Suprapubic skin (tissue), 4 donors: Measurements from ENCODE around the gene OTUD5. TPM values are rescaled to one million over a fixed set of nuclear protein-coding genes. Genes with fewer than 3 reads are reported as not detected.

Experiments used
- DNase-seq, 2 donors: peaks; one replicate each; pipeline ENCODE4 v3.0.0-alpha.2; 2019; ENCODE audit warnings: low spot score in 2 of 2
- H3K27ac ChIP-seq: fragments of 200-600 bp; sonication (generic); one replicate; pipeline ENCODE4 v1.5.1; 2019
- H3K27me3 ChIP-seq: fragments of 200-600 bp; sonication (generic); one replicate; pipeline ENCODE4 v1.5.1; 2019
- H3K36me3 ChIP-seq: fragments of 200-600 bp; sonication (generic); one replicate; pipeline ENCODE4 v1.5.1; 2019
- H3K4me1 ChIP-seq: fragments of 200-600 bp; sonication (generic); one replicate; pipeline ENCODE4 v1.5.1; 2019
- H3K4me3 ChIP-seq: fragments of 200-600 bp; sonication (generic); one replicate; pipeline ENCODE4 v1.5.1; 2019; ENCODE audit warnings: mild to moderate bottlenecking
- H3K9me3 ChIP-seq: fragments of 200-600 bp; sonication (generic); one replicate; pipeline ENCODE4 v1.5.1; 2019
- EP300 ChIP-seq: sonication (generic); formaldehyde crosslinking; IDR thresholded peaks from one replicate; pipeline ENCODE4 v1.6.1; 2017; ENCODE audit warnings: antibody characterized with exemption
- POLR2A ChIP-seq, 2 donors: fragments of 450-650 bp; IDR thresholded peaks; one replicate each; pipeline ENCODE4 v1.6.1; 2017; ENCODE audit warnings: antibody characterized with exemption in 2 of 2, mild to moderate bottlenecking in 2 of 2, moderate library complexity in 2 of 2
- POLR2AphosphoS5 ChIP-seq, 3 donors: sonication (generic); formaldehyde crosslinking; IDR thresholded peaks; one replicate each; pipeline ENCODE4 v1.6.1; 2017; ENCODE audit warnings: antibody characterized with exemption in 3 of 3
- WGBS: methylation state at CpG from one replicate; pipeline ENCODE4 v1.1.5; 2018; 5-methylcytosine and 5-hydroxymethylcytosine counted together
- total RNA-seq, 4 donors: library from RNA; depleted of rRNA; stranded (reverse); fragments of >200 nt; gene quantifications; one replicate each; pipeline ENCODE4 v1.1.0, GENCODE V29; 2016
- TF ChIP-seq, protein P1 (sequence below), 2 donors: fragments of 200-600 bp in 1 of 2; fragments of 450-650 bp in 1 of 2; sonication (generic) in 1 of 2; IDR thresholded peaks; one replicate each; pipeline ENCODE4 v1.5.1; 2016 to 2019; ENCODE audit warnings: antibody characterized with exemption in 2 of 2, mild to moderate bottlenecking in 1 of 2, moderate library complexity in 1 of 2

The OTUD5 gene
- total RNA-seq, 4 donors from 2014 or later, result 32.3 to 50.1 (median 46.2) TPM

DNA sequence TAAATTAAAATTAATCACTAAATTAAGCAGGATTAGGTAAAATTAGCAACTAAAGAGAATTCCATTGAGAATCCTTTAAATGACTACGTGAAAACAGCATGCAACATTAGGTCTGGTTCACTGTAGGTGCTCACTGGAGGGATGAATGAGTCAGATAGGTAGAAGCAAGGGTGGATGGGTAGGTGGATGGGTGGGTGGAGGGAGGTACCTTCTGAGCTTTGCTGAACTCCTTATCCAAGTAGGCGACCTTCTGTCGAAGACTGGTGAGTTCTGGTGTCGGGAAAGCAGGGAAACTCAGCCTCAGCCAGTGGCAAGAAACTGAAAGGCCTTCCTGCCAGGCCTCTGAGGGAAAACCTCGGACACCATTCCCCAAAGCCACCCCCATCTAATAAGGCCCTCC lies 41.6 kb upstream of the OTUD5 start:
- Histone ChIP-seq H3K9me3 (no peaks in the 10 kb centered on the region), H3K27ac (no peak overlapping the region), H3K27me3 (no peaks in the 10 kb centered on the region), H3K4me1 (peaks cover 9% of the 10 kb centered on the region), H3K36me3 (peaks cover 15% of the 10 kb centered on the region), H3K4me3 (no peak overlapping the region)
- 65% methylated on average over 5 of the region's 5 CpGs for WGBS
- DNase-seq, result no peak
- TF ChIP-seq POLR2AphosphoS5 (IDR thresholded peaks at IDR 0.05), result no peak
- TF ChIP-seq POLR2A (IDR thresholded peaks at IDR 0.05), result no peak
- no peak for TF ChIP-seq EP300
- TF ChIP-seq, protein P1, sequence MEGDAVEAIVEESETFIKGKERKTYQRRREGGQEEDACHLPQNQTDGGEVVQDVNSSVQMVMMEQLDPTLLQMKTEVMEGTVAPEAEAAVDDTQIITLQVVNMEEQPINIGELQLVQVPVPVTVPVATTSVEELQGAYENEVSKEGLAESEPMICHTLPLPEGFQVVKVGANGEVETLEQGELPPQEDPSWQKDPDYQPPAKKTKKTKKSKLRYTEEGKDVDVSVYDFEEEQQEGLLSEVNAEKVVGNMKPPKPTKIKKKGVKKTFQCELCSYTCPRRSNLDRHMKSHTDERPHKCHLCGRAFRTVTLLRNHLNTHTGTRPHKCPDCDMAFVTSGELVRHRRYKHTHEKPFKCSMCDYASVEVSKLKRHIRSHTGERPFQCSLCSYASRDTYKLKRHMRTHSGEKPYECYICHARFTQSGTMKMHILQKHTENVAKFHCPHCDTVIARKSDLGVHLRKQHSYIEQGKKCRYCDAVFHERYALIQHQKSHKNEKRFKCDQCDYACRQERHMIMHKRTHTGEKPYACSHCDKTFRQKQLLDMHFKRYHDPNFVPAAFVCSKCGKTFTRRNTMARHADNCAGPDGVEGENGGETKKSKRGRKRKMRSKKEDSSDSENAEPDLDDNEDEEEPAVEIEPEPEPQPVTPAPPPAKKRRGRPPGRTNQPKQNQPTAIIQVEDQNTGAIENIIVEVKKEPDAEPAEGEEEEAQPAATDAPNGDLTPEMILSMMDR (IDR thresholded peaks at IDR 0.05), result no peak

GRCh38 chrX:48998391-48998790 lies 41.0 kb upstream of the OTUD5 start:
- TF ChIP-seq, protein P1 (IDR thresholded peaks at IDR 0.05), result no peak
- TF ChIP-seq POLR2A (IDR thresholded peaks at IDR 0.05) (no peak), POLR2AphosphoS5 (IDR thresholded peaks at IDR 0.05) (no peak), EP300 (no peak)
- peaks cover 16% of the 10 kb centered on the region for H3K36me3 ChIP-seq
- no peaks in the 10 kb centered on the region for H3K27me3 ChIP-seq
- no peak overlapping the region for H3K27ac ChIP-seq
- DNase-seq, result no peak
- H3K9me3 ChIP-seq, result no peaks in the 10 kb centered on the region
- WGBS, result 84% methylated on average over 4 of the region's 4 CpGs
- H3K4me1 ChIP-seq, result peaks cover 9% of the 10 kb centered on the region
- no peak overlapping the region for H3K4me3 ChIP-seq

GRCh38 chrX:48997865-48998264 lies 40.5 kb upstream of the OTUD5 start:
- H3K36me3 ChIP-seq, result peaks cover 21% of the 10 kb centered on the region
- no peaks in the 10 kb centered on the region for H3K27me3 ChIP-seq
- no peak overlapping the region for H3K27ac ChIP-seq
- no peak for TF ChIP-seq EP300
- TF ChIP-seq POLR2AphosphoS5 (IDR thresholded peaks at IDR 0.05), result no peak
- TF ChIP-seq, protein P1 (IDR thresholded peaks at IDR 0.05), result no peak
- no peak for TF ChIP-seq POLR2A (IDR thresholded peaks at IDR 0.05)
- WGBS, result 71% methylated on average over 1 of the region's 1 CpG
- H3K4me1 ChIP-seq, result peaks cover 9% of the 10 kb centered on the region
- H3K9me3 ChIP-seq, result no peaks in the 10 kb centered on the region
- H3K4me3 ChIP-seq, result no peak overlapping the region
- no peak for DNase-seq

- 79% methylated on average over 3 of the region's 3 CpGs for WGBS
Observed at GRCh38 chrX:48997455-48997854, 40.0 kb upstream of the OTUD5 start.

GRCh38 chrX:48996969-48997368 lies 39.6 kb upstream of the OTUD5 start:
- Histone ChIP-seq H3K4me3 (no peak overlapping the region), H3K9me3 (no peaks in the 10 kb centered on the region), H3K27me3 (no peaks in the 10 kb centered on the region), H3K36me3 (peaks cover 30% of the 10 kb centered on the region), H3K4me1 (peaks cover 9% of the 10 kb centered on the region), H3K27ac (no peak overlapping the region)
- WGBS, result 63% methylated on average over 6 of the region's 6 CpGs
- DNase-seq, result no peak
- TF ChIP-seq, protein P1 (IDR thresholded peaks at IDR 0.05), result no peak
- TF ChIP-seq POLR2A (IDR thresholded peaks at IDR 0.05), result no peak

More at GRCh38 chrX:48997455-48997854, 40.0 kb upstream of the OTUD5 start:
- no peak overlapping the region for H3K4me3 ChIP-seq
- TF ChIP-seq, protein P1 (IDR thresholded peaks at IDR 0.05), result no peak
- TF ChIP-seq POLR2AphosphoS5 (IDR thresholded peaks at IDR 0.05) (no peak), EP300 (no peak), POLR2A (IDR thresholded peaks at IDR 0.05) (no peak)
- no peak overlapping the region for H3K27ac ChIP-seq
- peaks cover 9% of the 10 kb centered on the region for H3K4me1 ChIP-seq
- no peak for DNase-seq
- no peaks in the 10 kb centered on the region for H3K9me3 ChIP-seq
- H3K27me3 ChIP-seq, result no peaks in the 10 kb centered on the region
- peaks cover 25% of the 10 kb centered on the region for H3K36me3 ChIP-seq
